Myocyte (in vitro differentiated cells): ENCODE results near the gene ZNF57. TPM values are rescaled to one million over a fixed set of nuclear protein-coding genes. Genes with fewer than 3 reads are reported as not detected.
A peak's percentile ranks its signal among the peaks of the same experiment; 100 is the strongest.
"Not testable (repeated sequence)": the region's sequence is repeated elsewhere in the genome, so short reads cannot be mapped to it uniquely, and the experiment has no call there.

Experiments
- DNase-seq: peaks from one replicate; pipeline ENCODE4 v3.0.0-alpha.2; 2012; ENCODE audit warnings: low read depth
- polyA plus RNA-seq: library from polyadenylated mRNA; unstranded; fragments of >200 nt; gene quantifications from one replicate; pipeline ENCODE4 v1.2.1, GENCODE V29; 2012; ENCODE audit warnings: missing spikeins
- total RNA-seq: library from RNA; depleted of rRNA; stranded (reverse); fragments of >200 nt; gene quantifications from 2 replicates; pipeline ENCODE4 v1.2.3, GENCODE V29; 2014

Gene ZNF57
- total RNA-seq = 4.0 TPM in 2 replicates
- polyA plus RNA-seq = 1.5 TPM

- DNase-seq = peak; percentile 99
Measured at GRCh38 chr19:2900296-2901252, at the start of gene ZNF57. ZNF57 (plus strand) TSS chr19:2900928; CDS start chr19:2901046, 118 bp downstream.

GRCh38 chr19:2852598-2852997, 48.1 kb upstream of the ZNF57 start:
- DNase-seq = no peak

GRCh38 chr19:2853015-2853606, 47.6 kb upstream of the ZNF57 start:
- DNase-seq = no peak

GRCh38 chr19:2854849-2855248, 45.9 kb upstream of the ZNF57 start:
- DNase-seq = no peak

GRCh38 chr19:2856457-2857050, 44.2 kb upstream of the ZNF57 start:
- no peak for DNase-seq

GRCh38 chr19:2858864-2859263, 41.9 kb upstream of the ZNF57 start:
- DNase-seq = no peak

- DNase-seq = peak; percentile 81
Measured at GRCh38 chr19:2863816-2864215, 36.9 kb upstream of the ZNF57 start.

GRCh38 chr19:2865334-2866100, 35.2 kb upstream of the ZNF57 start:
- no peak for DNase-seq

- no peak for DNase-seq
Measured at GRCh38 chr19:2866495-2867024, 34.2 kb upstream of the ZNF57 start.

- DNase-seq = peak; percentile 100
Measured at GRCh38 chr19:2867025-2867991, 33.4 kb upstream of the ZNF57 start, which contains the start of gene ZNF556. ZNF556 (plus strand) TSS chr19:2867335; CDS start chr19:2867422, 87 bp downstream.

GRCh38 chr19:2869618-2870017, 31.1 kb upstream of the ZNF57 start:
- peak; percentile 51 for DNase-seq

GRCh38 chr19:2872175-2872574, 28.6 kb upstream of the ZNF57 start:
- DNase-seq = not testable (repeated sequence)

GRCh38 chr19:2877398-2878331, 23.1 kb upstream of the ZNF57 start:
- DNase-seq = no peak

- no peak for DNase-seq
Measured at GRCh38 chr19:2883686-2884439, 16.9 kb upstream of the ZNF57 start.

- DNase-seq = no peak
Measured at GRCh38 chr19:2885736-2886135, 15.0 kb upstream of the ZNF57 start.

- peak; percentile 72 for DNase-seq
Measured at GRCh38 chr19:2887391-2887914, 13.3 kb upstream of the ZNF57 start.

GRCh38 chr19:2888731-2889224, 11.9 kb upstream of the ZNF57 start:
- DNase-seq = no peak
